Liver (tissue), 9 donors: Measurements from ENCODE around the gene KSR1. TPM values are rescaled to one million over a fixed set of nuclear protein-coding genes. Genes with fewer than 3 reads are reported as not detected.
"Not testable (repeated sequence)": the region's sequence is repeated elsewhere in the genome, so short reads cannot be mapped to it uniquely, and the experiment has no call there.

Source experiments
- DNase-seq: peaks from one replicate; pipeline ENCODE4 v3.0.0-alpha.2; 2017; ENCODE audit warnings: low spot score
- H3K27ac ChIP-seq, 2 donors: one replicate each; pipeline ENCODE4 v1.7.0; 2013; ENCODE audit warnings: inconsistent platforms in 2 of 2, low read length in 2 of 2, control low read depth in 1 of 2, low read depth in 1 of 2, mild to moderate bottlenecking in 1 of 2
- H3K27me3 ChIP-seq, 4 donors: one replicate each; pipeline versions ENCODE4 v1.6.1 to v1.7.0; 2013; ENCODE audit warnings: low read length in 3 of 4, inconsistent platforms in 1 of 4, mild to moderate bottlenecking in 1 of 4, moderate library complexity in 1 of 4; ENCODE audit not compliant: control insufficient read depth in 4 of 4, insufficient read depth in 4 of 4
- H3K36me3 ChIP-seq, 4 donors: one replicate each; pipeline versions ENCODE4 v1.6.1 to v1.7.0; 2013; ENCODE audit warnings: low read length in 3 of 4, mild to moderate bottlenecking in 3 of 4, low read depth in 1 of 4, moderate library complexity in 1 of 4; ENCODE audit not compliant: control insufficient read depth in 4 of 4, insufficient read depth in 3 of 4
- H3K4me1 ChIP-seq, 4 donors: one replicate each; pipeline versions ENCODE4 v1.6.1 to v1.7.0; 2013; ENCODE audit warnings: low read length in 3 of 4, mild to moderate bottlenecking in 3 of 4, moderate library complexity in 1 of 4; ENCODE audit not compliant: control insufficient read depth in 4 of 4, insufficient read depth in 4 of 4
- H3K4me3 ChIP-seq, 3 donors: one replicate each; pipeline versions ENCODE4 v1.6.1 to v1.7.0; 2013; ENCODE audit warnings: low read length in 3 of 3, control low read depth in 1 of 3, low read depth in 1 of 3, mild to moderate bottlenecking in 1 of 3
- H3K9ac ChIP-seq, 2 donors: one replicate each; pipeline ENCODE4 v1.7.0; 2013; ENCODE audit warnings: low read length in 2 of 2, mild to moderate bottlenecking in 2 of 2, moderate library complexity in 2 of 2, control low read depth in 1 of 2, low read depth in 1 of 2
- H3K9me3 ChIP-seq, 4 donors: one replicate each; pipeline versions ENCODE4 v1.6.1 to v1.7.0; 2013; ENCODE audit warnings: low read length in 3 of 4; ENCODE audit not compliant: control insufficient read depth in 4 of 4
- ATF3 ChIP-seq: IDR thresholded peaks from 2 replicates; pipeline ENCODE4 v1.6.1; 2016; ENCODE audit warnings: antibody characterized with exemption
- CTCF ChIP-seq: fragments of 150-350 bp; IDR thresholded peaks from 2 replicates; pipeline ENCODE4 v1.5.1; 2017; ENCODE audit warnings: improper control_type of control experiment, low read depth, low read length; ENCODE audit not compliant: missing input control
- EGR1 ChIP-seq, 2 donors: IDR thresholded peaks; 2 replicates each; pipeline ENCODE4 v1.6.1; 2016 to 2018; ENCODE audit warnings: antibody characterized with exemption in 2 of 2, low read depth in 2 of 2
- FOXA1 ChIP-seq: IDR thresholded peaks from 2 replicates; pipeline ENCODE4 v1.6.1; 2016; ENCODE audit warnings: antibody characterized with exemption
- FOXA2 ChIP-seq: IDR thresholded peaks from 2 replicates; pipeline ENCODE4 v1.6.1; 2016; ENCODE audit warnings: antibody characterized with exemption
- HNF4A ChIP-seq, 2 donors: conservative IDR thresholded peaks; 2 replicates each; pipeline ENCODE4 v1.6.1; 2016; ENCODE audit warnings: antibody characterized with exemption in 2 of 2, mild to moderate bottlenecking in 2 of 2
- HNF4G ChIP-seq: IDR thresholded peaks from 2 replicates; pipeline ENCODE4 v1.6.1; 2016; ENCODE audit warnings: antibody characterized with exemption
- JUND ChIP-seq, 2 donors: IDR thresholded peaks; 2 replicates each; pipeline ENCODE4 v1.6.1; 2016; ENCODE audit warnings: antibody characterized with exemption in 2 of 2
- MAX ChIP-seq: IDR thresholded peaks from 2 replicates; pipeline ENCODE4 v1.6.1; 2016; ENCODE audit warnings: antibody characterized with exemption
- NR2F2 ChIP-seq: IDR thresholded peaks from 2 replicates; pipeline ENCODE4 v1.6.1; 2016; ENCODE audit warnings: antibody characterized with exemption
- RAD21 ChIP-seq, 2 donors: IDR thresholded peaks; 2 replicates each; pipeline ENCODE4 v1.6.1; 2016; ENCODE audit warnings: antibody characterized with exemption in 2 of 2, mild to moderate bottlenecking in 2 of 2
- REST ChIP-seq: IDR thresholded peaks from 2 replicates; pipeline ENCODE4 v1.6.1; 2016; ENCODE audit warnings: antibody characterized with exemption, mild to moderate bottlenecking
- RXRA ChIP-seq, 2 donors: IDR thresholded peaks; 2 replicates each; pipeline ENCODE4 v1.6.1; 2017 to 2018; ENCODE audit warnings: antibody characterized with exemption in 2 of 2, mild to moderate bottlenecking in 1 of 2
- TAF1 ChIP-seq: conservative IDR thresholded peaks from 2 replicates; pipeline ENCODE4 v1.6.1; 2016; ENCODE audit warnings: antibody characterized with exemption, mild to moderate bottlenecking
- WGBS: extraction: QIAGEN DNeasy Blood & Tissue Kit; methylation state at CpG from one replicate; pipeline ENCODE4 v1.1.7; 2013; 5-methylcytosine and 5-hydroxymethylcytosine counted together
- polyA plus RNA-seq, 2 donors: library from polyadenylated mRNA; stranded (reverse) in 1 of 2; unstranded in 1 of 2; fragments of 200-250 nt in 1 of 2; fragments of >200 nt in 1 of 2; fragmentation: Nextera tagmentation in 1 of 2; extraction: Ambion mirVana in 1 of 2; gene quantifications; one replicate each; pipeline versions ENCODE4 v1.2.1 to v1.2.3, GENCODE V29; 2013 to 2015
- total RNA-seq, 2 donors: library from RNA; depleted of rRNA; stranded (reverse); fragments of >200 nt; gene quantifications; one replicate each; pipeline ENCODE4 v1.2.3, GENCODE V29; 2014
- TF ChIP-seq, protein P1 (sequence below): IDR thresholded peaks from 2 replicates; pipeline ENCODE4 v1.6.1; 2016; ENCODE audit warnings: antibody characterized with exemption
- donor health status: healthy.
- donor health status: healthy.
- donor health status: healthy.
- donor health status: healthy.
- donor health status: healthy.

Gene KSR1
- total and polyA plus RNA-seq, 4 donors: 1.2 to 9.0 (median 4.1) TPM

DNA sequence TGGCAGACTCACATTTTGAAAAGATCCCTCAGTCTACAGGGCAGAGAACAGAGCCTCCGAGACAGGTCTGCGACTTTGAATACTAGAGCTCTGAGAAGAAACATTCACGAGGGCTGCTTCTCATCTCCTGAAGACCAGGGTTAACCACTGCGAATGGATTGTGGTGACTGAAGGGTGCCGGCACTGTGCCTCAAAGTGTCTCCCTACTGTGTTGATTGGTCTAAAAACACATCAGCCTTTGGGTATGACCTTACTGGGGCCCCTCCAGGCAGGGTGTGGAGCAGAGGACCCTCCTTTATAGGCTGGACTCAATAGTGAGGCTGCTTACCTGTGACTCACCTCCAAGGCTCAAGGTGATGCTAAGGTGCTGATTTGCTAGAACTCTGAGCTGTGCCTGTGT lies 172.1 kb downstream of the KSR1 start:
- Histone ChIP-seq H3K27ac (no peak overlapping the region), H3K9ac (no peak overlapping the region), H3K9me3 (no peaks in the 10 kb centered on the region), H3K4me1 (peaks cover 0 to 3% (median 0%) of the 10 kb centered on the region in 4 donors), H3K36me3 (peaks cover 0 to 6% (median 1%) of the 10 kb centered on the region in 4 donors), H3K27me3 (no peaks in the 10 kb centered on the region), H3K4me3 (no peak overlapping the region)
- WGBS: 94% methylated on average over 5 of the region's 5 CpGs
- DNase-seq: no peak
- TF ChIP-seq RAD21 (IDR thresholded peaks at IDR 0.05) (no peak), RXRA (IDR thresholded peaks at IDR 0.05) (no peak), FOXA1 (no peak), TAF1 (no peak), CTCF (no peak), EGR1 (IDR thresholded peaks at IDR 0.05; ENCODE audit: low read depth in 2 of 2) (no peak), REST (no peak), ATF3 (no peak), NR2F2 (no peak), HNF4G (no peak), JUND (IDR thresholded peaks at IDR 0.05) (no peak), MAX (no peak), FOXA2 (no peak), HNF4A (conservative IDR thresholded peaks at IDR 0.05) (no peak)
- TF ChIP-seq, protein P1, sequence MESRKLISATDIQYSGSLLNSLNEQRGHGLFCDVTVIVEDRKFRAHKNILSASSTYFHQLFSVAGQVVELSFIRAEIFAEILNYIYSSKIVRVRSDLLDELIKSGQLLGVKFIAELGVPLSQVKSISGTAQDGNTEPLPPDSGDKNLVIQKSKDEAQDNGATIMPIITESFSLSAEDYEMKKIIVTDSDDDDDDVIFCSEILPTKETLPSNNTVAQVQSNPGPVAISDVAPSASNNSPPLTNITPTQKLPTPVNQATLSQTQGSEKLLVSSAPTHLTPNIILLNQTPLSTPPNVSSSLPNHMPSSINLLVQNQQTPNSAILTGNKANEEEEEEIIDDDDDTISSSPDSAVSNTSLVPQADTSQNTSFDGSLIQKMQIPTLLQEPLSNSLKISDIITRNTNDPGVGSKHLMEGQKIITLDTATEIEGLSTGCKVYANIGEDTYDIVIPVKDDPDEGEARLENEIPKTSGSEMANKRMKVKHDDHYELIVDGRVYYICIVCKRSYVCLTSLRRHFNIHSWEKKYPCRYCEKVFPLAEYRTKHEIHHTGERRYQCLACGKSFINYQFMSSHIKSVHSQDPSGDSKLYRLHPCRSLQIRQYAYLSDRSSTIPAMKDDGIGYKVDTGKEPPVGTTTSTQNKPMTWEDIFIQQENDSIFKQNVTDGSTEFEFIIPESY: no peak

- not testable (repeated sequence) for H3K4me3 ChIP-seq, H3K27ac ChIP-seq, H3K4me1 ChIP-seq, H3K9ac ChIP-seq, H3K27me3 ChIP-seq, H3K36me3 ChIP-seq, DNase-seq, H3K9me3 ChIP-seq
- 91% methylated on average over 3 of the region's 3 CpGs for WGBS
Observed at GRCh38 chr17:27629260-27629659, 173.0 kb downstream of the KSR1 start.
